ENCODE measurements around the gene BMPR1A. TPM values are rescaled to one million over a fixed set of nuclear protein-coding genes. Genes with fewer than 3 reads are reported as not detected.

BMPR1A gene
- total and polyA plus RNA-seq, 4 donors: 2.2 to 16.0 (median 8.9) TPM

- Histone ChIP-seq H3K27me3 (ENCODE audit: control insufficient read depth in 4 of 4, insufficient read depth in 4 of 4, low read length in 3 of 4) (no peaks in the 10 kb centered on the region), H3K4me1 (ENCODE audit: control insufficient read depth in 4 of 4, insufficient read depth in 4 of 4, low read length in 3 of 4) (peaks cover 0 to 11% (median 6%) of the 10 kb centered on the region in 4 donors), H3K27ac (ENCODE audit: low read depth in 1 of 2, low read length in 2 of 2) (no peak overlapping the region), H3K9me3 (ENCODE audit: control insufficient read depth in 4 of 4, low read length in 3 of 4) (no peaks in the 10 kb centered on the region), H3K4me3 (ENCODE audit: low read depth in 1 of 3, low read length in 3 of 3) (no peak overlapping the region), H3K9ac (ENCODE audit: low read depth in 1 of 2, low read length in 2 of 2) (no peak overlapping the region), H3K36me3 (ENCODE audit: control insufficient read depth in 4 of 4, insufficient read depth in 3 of 4, low read depth in 1 of 4, low read length in 3 of 4) (no peaks in the 10 kb centered on the region)
- 91% methylated on average over 6 of the region's 6 CpGs for WGBS
- TF ChIP-seq YY1 (IDR thresholded peaks at IDR 0.05): no peak
- TF ChIP-seq CTCF (IDR thresholded peaks at IDR 0.05; ENCODE audit: low read depth, low read length, missing input control): no peak
- no peak for TF ChIP-seq TAF1 (conservative IDR thresholded peaks at IDR 0.05)
- TF ChIP-seq HNF4G (IDR thresholded peaks at IDR 0.05): no peak
- DNase-seq (ENCODE audit: low spot score): no peak
Observed at GRCh38 chr10:86715156-86715795, 41.1 kb upstream of the BMPR1A start.

GRCh38 chr10:86715836-86716235 lies 40.6 kb upstream of the BMPR1A start:
- DNase-seq (ENCODE audit: low spot score): no peak
- Histone ChIP-seq H3K4me1 (ENCODE audit: control insufficient read depth in 4 of 4, insufficient read depth in 4 of 4, low read length in 3 of 4) (peaks cover 0 to 9% (median 6%) of the 10 kb centered on the region in 4 donors), H3K9ac (ENCODE audit: low read depth in 1 of 2, low read length in 2 of 2) (no peak overlapping the region), H3K4me3 (ENCODE audit: low read depth in 1 of 3, low read length in 3 of 3) (no peak overlapping the region), H3K9me3 (ENCODE audit: control insufficient read depth in 4 of 4, low read length in 3 of 4) (no peaks in the 10 kb centered on the region), H3K36me3 (ENCODE audit: control insufficient read depth in 4 of 4, insufficient read depth in 3 of 4, low read depth in 1 of 4, low read length in 3 of 4) (no peaks in the 10 kb centered on the region), H3K27me3 (ENCODE audit: control insufficient read depth in 4 of 4, insufficient read depth in 4 of 4, low read length in 3 of 4) (no peaks in the 10 kb centered on the region), H3K27ac (ENCODE audit: low read depth in 1 of 2, low read length in 2 of 2) (no peak overlapping the region)
- 88% methylated on average over 5 of the region's 5 CpGs for WGBS
- TF ChIP-seq HNF4G (IDR thresholded peaks at IDR 0.05) (no peak), FOXA2 (IDR thresholded peaks at IDR 0.05) (no peak), ZBTB33 (IDR thresholded peaks at IDR 0.05) (no peak), REST (IDR thresholded peaks at IDR 0.05) (no peak), RAD21 (IDR thresholded peaks at IDR 0.05) (no peak), ATF3 (IDR thresholded peaks at IDR 0.05) (no peak), FOXA1 (IDR thresholded peaks at IDR 0.05) (no peak), SP1 (IDR thresholded peaks at IDR 0.05) (no peak), CTCF (IDR thresholded peaks at IDR 0.05; ENCODE audit: low read depth, low read length, missing input control) (no peak), YY1 (IDR thresholded peaks at IDR 0.05) (no peak), RXRA (IDR thresholded peaks at IDR 0.05) (no peak), EGR1 (IDR thresholded peaks at IDR 0.05; ENCODE audit: low read depth in 2 of 2) (no peak), MAX (IDR thresholded peaks at IDR 0.05) (no peak), HNF4A (conservative IDR thresholded peaks at IDR 0.05) (no peak), NR2F2 (IDR thresholded peaks at IDR 0.05) (no peak), TAF1 (conservative IDR thresholded peaks at IDR 0.05) (no peak), JUND (IDR thresholded peaks at IDR 0.05) (no peak), GABPA (IDR thresholded peaks at IDR 0.05 in 1 of 2, conservative IDR thresholded peaks at IDR 0.05 in 1 of 2) (no peak)
